Caco-2 (cell line): ENCODE data around the gene ALDH3B2. TPM values are rescaled to one million over a fixed set of nuclear protein-coding genes. Genes with fewer than 3 reads are reported as not detected.
A peak's percentile ranks its signal among the peaks of the same experiment; 100 is the strongest.

Experiments
- BruUV-seq: library from RNA; stranded (reverse); fragments of 400-500 nt; replicated peaks from 2 replicates; lab custom pipeline; 2021; lab: Mats Ljungman, UMichigan
- CTCF ChIA-PET: fragments of 300-600 bp; sonication (Branson Sonifier 250); formaldehyde crosslinking; loops from one replicate; lab custom pipeline; 2022; ENCODE audit warnings: antibody characterized with exemption; lab: Charles Lee
- POLR2A ChIA-PET: fragments of 300-600 bp; sonication (Branson Sonifier 250); formaldehyde crosslinking; loops from one replicate; lab custom pipeline; 2022; ENCODE audit warnings: antibody characterized with exemption; lab: Charles Lee
- DNase-seq, 2 experiments: peaks; one replicate each; pipeline versions ENCODE4 v3.0.0 to v3.0.0-alpha.2; 2020 to 2022
- H3K27me3 ChIP-seq: replicated peaks from 2 replicates; pipeline ENCODE4 v1.6.0; 2011; ENCODE audit warnings: low read length; ENCODE audit not compliant: control insufficient read depth, insufficient read depth
- H3K36me3 ChIP-seq: 2 replicates; pipeline ENCODE4 v1.5.1; 2011; ENCODE audit warnings: low read length; ENCODE audit not compliant: control insufficient read depth, insufficient read depth
- H3K4me1 ChIP-seq: fragments of 250-450 bp; sonication (Bioruptor Pico); 2 replicates; pipeline ENCODE4 v1.5.1; 2020; ENCODE audit warnings: mild to moderate bottlenecking
- H3K4me3 ChIP-seq: 2 replicates; pipeline ENCODE4 v1.5.1; 2011; ENCODE audit warnings: low read depth, mild to moderate bottlenecking, control low read depth, low read length
- H3K9me3 ChIP-seq: fragments of 250-450 bp; sonication (Bioruptor Pico); 2 replicates; pipeline ENCODE4 v1.5.1; 2020; ENCODE audit warnings: mild to moderate bottlenecking, moderate library complexity
- H3K27ac Mint-ChIP-seq: one replicate; pipeline ENCODE4 v1.8.0; 2022; ENCODE audit warnings: mixed read lengths; ENCODE audit not compliant: unreplicated experiment
- H3K27me3 Mint-ChIP-seq: one replicate; pipeline ENCODE4 v1.8.0; 2022; ENCODE audit warnings: mixed read lengths; ENCODE audit not compliant: insufficient read depth, unreplicated experiment
- H3K36me3 Mint-ChIP-seq: one replicate; pipeline ENCODE4 v1.8.0; 2022; ENCODE audit warnings: mild to moderate bottlenecking, mixed read lengths; ENCODE audit not compliant: insufficient read depth, unreplicated experiment
- H3K4me1 Mint-ChIP-seq: one replicate; pipeline ENCODE4 v1.8.0; 2022; ENCODE audit warnings: low read depth, mixed read lengths; ENCODE audit not compliant: unreplicated experiment
- H3K4me3 Mint-ChIP-seq: one replicate; pipeline ENCODE4 v1.8.0; 2022; ENCODE audit warnings: mild to moderate bottlenecking, moderate library complexity, mixed read lengths; ENCODE audit not compliant: unreplicated experiment
- H3K9me3 Mint-ChIP-seq: one replicate; pipeline ENCODE4 v1.8.0; 2022; ENCODE audit warnings: mixed read lengths; ENCODE audit not compliant: unreplicated experiment
- intact Hi-C: fragments of 100-400 bp; cut with micrococcal nuclease; formaldehyde crosslinking; loops from one replicate; pipeline ENCODE4 v1.10.0; 2022; ENCODE audit not compliant: unreplicated experiment
- total RNA-seq: library from RNA; stranded (reverse); gene quantifications from 2 replicates; pipeline ENCODE4 v1.2.3, GENCODE V29; 2022
- TF ChIP-seq, protein P1 (sequence below), 2 experiments: fragments of 200-600 bp in 1 of 2; IDR thresholded peaks; 1 replicate in 1 of 2; 2 replicates in 1 of 2; pipeline versions ENCODE4 v1.5.1 to v1.8.0; 2011 to 2022; ENCODE audit warnings: antibody characterized with exemption in 1 of 2, control low read depth in 1 of 2, inconsistent platforms in 1 of 2, low read depth in 1 of 2, low read length in 1 of 2, mild to moderate bottlenecking in 1 of 2, moderate library complexity in 1 of 2; ENCODE audit not compliant: insufficient read depth in 1 of 2, severe bottlenecking in 1 of 2, unreplicated experiment in 1 of 2

Gene ALDH3B2
- total RNA-seq, 1 experiment from 2014 or later = 0.54 TPM

DNA sequence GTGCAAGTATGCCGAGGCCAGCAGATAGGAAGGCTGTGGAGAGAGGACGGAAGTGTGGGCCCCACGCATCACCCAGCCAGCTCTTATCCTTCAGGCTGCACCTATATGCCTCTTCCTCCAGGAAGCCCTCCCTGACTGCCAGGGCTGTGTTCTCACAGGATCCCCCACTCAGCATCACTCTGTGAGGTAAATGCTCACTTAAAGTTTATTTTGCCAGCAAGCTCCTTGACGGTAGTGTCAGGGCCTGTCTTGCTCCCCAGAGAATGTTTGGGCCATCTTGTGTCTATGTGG is 39.2 kb downstream of the ALDH3B2 start:
- Histone ChIP-seq H3K36me3 (no peaks in the 10 kb centered on the region), H3K9me3 (no peaks in the 10 kb centered on the region), H3K27me3 (no peaks in the 10 kb centered on the region), H3K4me1 (peaks cover 13% of the 10 kb centered on the region), H3K4me3 (no peak overlapping the region)
- TF ChIP-seq, protein P1, sequence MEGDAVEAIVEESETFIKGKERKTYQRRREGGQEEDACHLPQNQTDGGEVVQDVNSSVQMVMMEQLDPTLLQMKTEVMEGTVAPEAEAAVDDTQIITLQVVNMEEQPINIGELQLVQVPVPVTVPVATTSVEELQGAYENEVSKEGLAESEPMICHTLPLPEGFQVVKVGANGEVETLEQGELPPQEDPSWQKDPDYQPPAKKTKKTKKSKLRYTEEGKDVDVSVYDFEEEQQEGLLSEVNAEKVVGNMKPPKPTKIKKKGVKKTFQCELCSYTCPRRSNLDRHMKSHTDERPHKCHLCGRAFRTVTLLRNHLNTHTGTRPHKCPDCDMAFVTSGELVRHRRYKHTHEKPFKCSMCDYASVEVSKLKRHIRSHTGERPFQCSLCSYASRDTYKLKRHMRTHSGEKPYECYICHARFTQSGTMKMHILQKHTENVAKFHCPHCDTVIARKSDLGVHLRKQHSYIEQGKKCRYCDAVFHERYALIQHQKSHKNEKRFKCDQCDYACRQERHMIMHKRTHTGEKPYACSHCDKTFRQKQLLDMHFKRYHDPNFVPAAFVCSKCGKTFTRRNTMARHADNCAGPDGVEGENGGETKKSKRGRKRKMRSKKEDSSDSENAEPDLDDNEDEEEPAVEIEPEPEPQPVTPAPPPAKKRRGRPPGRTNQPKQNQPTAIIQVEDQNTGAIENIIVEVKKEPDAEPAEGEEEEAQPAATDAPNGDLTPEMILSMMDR (IDR thresholded peaks at IDR 0.05; ENCODE audit: insufficient read depth in 1 of 2, low read depth in 1 of 2, low read length in 1 of 2, severe bottlenecking in 1 of 2, unreplicated experiment in 1 of 2) = no peak
- peaks cover 7% of the 10 kb centered on the region for H3K4me1 Mint-ChIP-seq
- H3K36me3 Mint-ChIP-seq = peaks cover 14% of the 10 kb centered on the region
- POLR2A ChIA-PET = no interaction called here
- H3K4me3 Mint-ChIP-seq = no peak overlapping the region
- no peaks in the 10 kb centered on the region for H3K9me3 Mint-ChIP-seq
- no peaks in the 10 kb centered on the region for H3K27me3 Mint-ChIP-seq
- intact Hi-C loops = no loop called here
- H3K27ac Mint-ChIP-seq = no peak overlapping the region
- no TSS peak for BruUV-seq
- CTCF ChIA-PET = no interaction called here
- no peak for DNase-seq

DNA sequence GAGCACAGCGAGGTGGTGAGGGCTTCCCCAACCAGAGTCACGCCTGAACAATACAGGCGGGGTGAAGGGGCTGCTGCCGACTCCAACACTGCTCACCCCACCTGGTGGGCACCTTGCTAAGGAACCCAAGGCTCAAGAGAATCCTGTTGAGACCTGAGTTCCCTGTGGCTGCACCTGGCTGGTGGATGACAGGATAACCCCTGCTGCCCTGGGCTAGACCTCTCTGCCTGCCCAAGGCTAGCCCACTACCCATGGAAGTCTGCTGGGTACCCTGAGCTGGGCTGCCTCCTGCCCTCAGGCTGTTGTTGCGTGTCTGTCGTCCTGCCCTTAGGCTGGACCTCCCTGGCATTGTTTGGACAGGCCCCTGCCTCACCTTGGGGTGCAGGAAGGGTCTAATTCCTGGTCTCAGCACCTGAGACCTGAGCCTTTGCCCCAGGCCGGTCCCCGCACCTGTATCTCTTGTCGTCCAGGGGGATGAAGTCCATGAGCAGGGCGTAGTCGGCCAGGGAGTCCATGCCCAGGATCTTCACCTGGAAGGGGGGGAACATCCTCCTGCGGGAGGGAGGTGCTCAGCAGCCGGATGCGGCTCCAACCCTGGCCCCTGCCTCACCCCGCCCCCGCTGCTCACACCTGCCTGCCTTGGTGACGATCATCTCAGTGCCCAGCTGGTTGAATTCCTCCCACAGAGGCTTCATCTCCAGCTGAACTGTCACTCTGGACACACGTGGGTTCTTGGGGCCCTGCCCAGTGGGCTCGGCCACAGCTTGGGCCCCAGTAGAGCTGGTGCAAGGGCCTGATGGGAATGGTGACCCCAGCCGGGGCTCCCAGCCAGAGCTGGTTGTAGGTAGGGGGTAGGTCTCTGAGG is 39.8 kb downstream of the ALDH3B2 start:
- no peak overlapping the region for H3K4me3 Mint-ChIP-seq
- no peaks in the 10 kb centered on the region for H3K9me3 ChIP-seq
- BruUV-seq = no TSS peak
- ChIA-PET CTCF (interaction anchor here (1.0 kb wide), 1 partner anchor 17 kb away, joined by 5 read pairs; no protein-coding TSS in a partner anchor), POLR2A (no interaction called here)
- no peak overlapping the region for H3K4me3 ChIP-seq
- H3K4me1 ChIP-seq = peaks cover 11% of the 10 kb centered on the region
- no peaks in the 10 kb centered on the region for H3K27me3 Mint-ChIP-seq
- intact Hi-C loops = no loop called here
- no peak overlapping the region for H3K27ac Mint-ChIP-seq
- TF ChIP-seq, protein P1 (IDR thresholded peaks at IDR 0.05; ENCODE audit: insufficient read depth in 1 of 2, low read depth in 1 of 2, low read length in 1 of 2, severe bottlenecking in 1 of 2, unreplicated experiment in 1 of 2) = no peak
- H3K27me3 ChIP-seq = no peaks in the 10 kb centered on the region
- H3K4me1 Mint-ChIP-seq = peaks cover 7% of the 10 kb centered on the region
- DNase-seq = peak in 1 of 2 experiments; percentile 42
- no peaks in the 10 kb centered on the region for H3K36me3 ChIP-seq
- peaks cover 14% of the 10 kb centered on the region for H3K36me3 Mint-ChIP-seq
- no peaks in the 10 kb centered on the region for H3K9me3 Mint-ChIP-seq

DNA sequence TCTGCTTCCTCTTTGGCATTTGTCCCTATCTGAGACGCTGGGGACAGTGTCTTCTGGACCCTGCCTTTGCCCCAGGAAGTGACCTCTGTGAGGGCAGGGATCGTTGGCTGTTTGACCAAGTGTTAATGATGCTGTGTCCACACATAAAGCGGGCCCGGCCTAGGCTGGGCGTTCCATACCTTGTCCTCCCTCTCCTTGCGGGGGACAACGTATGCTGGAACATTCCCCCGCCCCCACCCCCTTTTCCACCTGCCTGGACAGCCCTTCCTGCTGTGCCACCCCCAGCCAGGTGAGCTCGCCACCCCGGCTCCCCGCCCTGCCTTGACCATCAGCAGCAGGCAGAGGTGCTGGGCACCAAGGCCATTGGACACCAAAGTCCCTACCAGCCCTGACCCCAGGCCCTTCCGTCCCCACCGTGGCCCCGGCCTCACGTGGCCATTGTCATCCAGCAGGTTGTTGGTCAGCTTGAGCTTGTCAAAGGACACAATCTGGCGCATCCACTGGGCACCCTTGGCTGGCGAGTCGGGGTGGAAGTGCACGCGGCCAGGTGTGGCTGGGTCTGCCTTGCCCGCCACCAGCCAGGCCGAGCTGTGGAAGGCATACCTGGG is 40.6 kb downstream of the ALDH3B2 start:
- Histone ChIP-seq H3K4me3 (no peak overlapping the region), H3K27me3 (no peaks in the 10 kb centered on the region), H3K9me3 (no peaks in the 10 kb centered on the region), H3K36me3 (no peaks in the 10 kb centered on the region), H3K4me1 (peaks cover 11% of the 10 kb centered on the region)
- ChIA-PET POLR2A (no interaction called here), CTCF (interaction anchor here (1.0 kb wide), 1 partner anchor 17 kb away, joined by 5 read pairs; no protein-coding TSS in a partner anchor)
- H3K27ac Mint-ChIP-seq = no peak overlapping the region
- no peak overlapping the region for H3K4me3 Mint-ChIP-seq
- H3K9me3 Mint-ChIP-seq = no peaks in the 10 kb centered on the region
- no TSS peak for BruUV-seq
- peaks cover 7% of the 10 kb centered on the region for H3K4me1 Mint-ChIP-seq
- H3K36me3 Mint-ChIP-seq = peaks cover 19% of the 10 kb centered on the region
- H3K27me3 Mint-ChIP-seq = no peaks in the 10 kb centered on the region
- peak in 1 of 2 experiments; percentile 39 for DNase-seq
- TF ChIP-seq, protein P1 (IDR thresholded peaks at IDR 0.05; ENCODE audit: insufficient read depth in 1 of 2, low read depth in 1 of 2, low read length in 1 of 2, severe bottlenecking in 1 of 2, unreplicated experiment in 1 of 2) = no peak
- intact Hi-C loops = no loop called here
